Bone marrow (tissue), 2 donors: ENCODE measurements around the gene MMP25.
A peak's percentile ranks its signal among the peaks of the same experiment; 100 is the strongest.
"Not testable (repeated sequence)": the region's sequence is repeated elsewhere in the genome, so short reads cannot be mapped to it uniquely, and the experiment has no call there.

Experiments used
- DNase-seq, 2 donors: peaks; one replicate each; lab custom pipeline; 2025; lab: John Stamatoyannopoulos, UW

The MMP25 gene

GRCh38 chr16:3055734-3056115 is 9.4 kb downstream of the MMP25 start:
- not testable (repeated sequence) for DNase-seq

GRCh38 chr16:3056336-3057180 is 10.2 kb downstream of the MMP25 start:
- DNase-seq: no peak

GRCh38 chr16:3057181-3058138 is 11.1 kb downstream of the MMP25 start:
- DNase-seq: no peak

- peak in 1 of 2 donors; percentile 23 for DNase-seq
Observed at GRCh38 chr16:3058139-3059030, 12.0 kb downstream of the MMP25 start.

GRCh38 chr16:3059041-3059722 is 12.8 kb downstream of the MMP25 start:
- peak; percentile 55 to 67 for DNase-seq

GRCh38 chr16:3059723-3060242 is 13.4 kb downstream of the MMP25 start:
- no peak for DNase-seq

- DNase-seq: no peak
Observed at GRCh38 chr16:3060339-3061127, 14.2 kb downstream of the MMP25 start.

GRCh38 chr16:3062553-3062952 is 16.2 kb downstream of the MMP25 start:
- DNase-seq: no peak

GRCh38 chr16:3063625-3064386 is 17.4 kb downstream of the MMP25 start:
- DNase-seq: no peak

- DNase-seq: no peak
Observed at GRCh38 chr16:3065069-3065741, 18.8 kb downstream of the MMP25 start, which contains the start of gene IL32. Gene IL32, plus strand, starts transcription at chr16:3065640. Its CDS starts 172 bp downstream, at chr16:3065812.

- DNase-seq: no peak
Observed at GRCh38 chr16:3065742-3066439, 19.5 kb downstream of the MMP25 start.

- no peak for DNase-seq
Observed at GRCh38 chr16:3066440-3066748, 20.0 kb downstream of the MMP25 start.

GRCh38 chr16:3068487-3068886 is 22.1 kb downstream of the MMP25 start:
- no peak for DNase-seq

- not testable (repeated sequence) for DNase-seq
Observed at GRCh38 chr16:3069146-3069545, 22.8 kb downstream of the MMP25 start.

- no peak for DNase-seq
Observed at GRCh38 chr16:3070608-3071111, 24.3 kb downstream of the MMP25 start.

- no peak for DNase-seq
Observed at GRCh38 chr16:3071655-3072054, 25.3 kb downstream of the MMP25 start.

- DNase-seq: not testable (repeated sequence)
Observed at GRCh38 chr16:3072148-3072547, 25.8 kb downstream of the MMP25 start.
